Omental fat pad (tissue), 4 donors: Measurements from ENCODE around the gene ARID5A. TPM values are rescaled to one million over a fixed set of nuclear protein-coding genes. Genes with fewer than 3 reads are reported as not detected.

ENCODE experiments used
- ATAC-seq: fragments of 150-250 bp; one replicate; pipeline ENCODE4 v1.9.1; 2016; ENCODE audit warnings: mild to moderate bottlenecking, moderate library complexity; ENCODE audit not compliant: low FRiP score
- DNase-seq: peaks from one replicate; pipeline ENCODE4 v3.0.0-alpha.2; 2019; ENCODE audit warnings: low spot score
- CTCF ChIP-seq, 3 donors: fragments of 450-650 bp; IDR thresholded peaks; one replicate each; pipeline ENCODE4 v1.5.1; 2016 to 2017; ENCODE audit warnings: antibody characterized with exemption in 3 of 3, mild to moderate bottlenecking in 3 of 3, moderate library complexity in 2 of 3
- total RNA-seq, 4 donors: library from RNA; depleted of rRNA; stranded (reverse); fragments of >200 nt; gene quantifications; one replicate each; pipeline ENCODE4 v1.1.0, GENCODE V29; 2016

The ARID5A gene
- total RNA-seq, 4 donors from 2014 or later, result 26.2 to 79.7 (median 41.8) TPM

DNA sequence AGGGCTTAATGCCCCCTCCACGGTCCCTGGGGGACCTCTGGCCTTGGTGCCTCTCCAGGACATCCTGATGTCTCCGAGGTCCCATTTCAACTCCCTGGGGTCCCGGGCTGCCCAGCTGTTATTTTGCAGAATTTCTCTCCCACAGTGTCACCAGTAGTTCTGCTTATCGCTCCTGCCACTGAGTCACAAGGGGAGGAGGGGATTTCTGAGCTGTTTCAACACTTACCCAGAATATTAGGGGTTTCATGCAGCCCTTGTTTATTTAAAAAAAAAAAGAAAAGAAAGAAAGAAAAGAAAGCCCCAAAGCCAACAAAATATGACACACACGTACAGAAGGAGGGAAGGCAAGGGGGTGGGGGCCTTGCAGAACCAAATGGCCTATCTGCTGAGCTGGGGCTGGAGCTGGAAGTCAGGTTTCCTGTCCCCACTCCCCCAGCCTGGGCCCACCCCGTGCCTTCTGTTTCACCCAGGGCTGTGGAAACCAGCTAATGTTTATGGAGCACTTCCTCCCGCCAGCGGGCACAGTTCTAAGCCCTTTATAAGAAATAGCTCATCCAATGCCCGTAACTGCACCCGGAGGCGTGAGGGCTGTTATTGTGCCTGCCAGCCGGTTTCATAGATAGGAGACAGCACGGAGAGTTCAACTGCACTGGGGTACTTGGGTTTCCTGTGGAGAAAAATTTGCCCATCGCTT, 8.4 kb upstream of the ARID5A start:
- ATAC-seq, result peak; percentile 11

DNA sequence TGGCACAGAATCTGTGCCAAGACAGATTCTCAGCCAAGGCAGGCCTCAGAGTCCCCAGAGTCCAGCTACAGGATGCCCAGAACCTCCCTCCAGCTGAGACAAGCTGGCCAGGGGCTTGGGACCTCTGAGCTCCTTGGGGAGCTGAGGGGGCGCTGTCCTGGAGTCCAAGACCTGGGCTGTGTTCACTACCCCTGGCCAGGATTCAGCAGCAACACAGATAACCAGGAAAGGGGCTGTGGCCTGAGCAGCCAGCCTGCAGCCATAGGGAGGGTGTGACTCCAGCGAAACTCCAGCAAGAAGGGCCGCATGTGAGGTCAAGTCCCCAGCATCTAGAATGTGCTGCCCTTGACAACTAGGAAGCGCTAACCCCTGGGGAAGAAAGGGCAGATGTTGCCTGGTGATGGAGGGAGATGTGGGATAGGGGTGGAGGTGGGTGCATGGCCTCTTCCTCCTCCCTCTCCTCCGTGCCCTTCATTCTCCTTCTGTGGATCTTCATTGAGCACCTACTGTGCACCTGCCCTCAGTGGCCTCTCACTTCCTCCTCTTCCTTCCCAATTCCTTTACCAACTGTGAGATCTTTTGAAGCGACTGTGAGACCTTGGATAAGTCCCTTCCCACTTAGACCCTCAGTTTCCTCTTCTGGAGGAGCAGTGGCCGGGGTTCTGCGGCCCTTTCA, 7.7 kb upstream of the ARID5A start:
- ATAC-seq, result no peak
- DNase-seq, result no peak
- TF ChIP-seq CTCF (IDR thresholded peaks at IDR 0.05), result no peak

More for the DNA sequence above, 8.4 kb upstream of the ARID5A start:
- DNase-seq, result no peak
- TF ChIP-seq CTCF (IDR thresholded peaks at IDR 0.05), result no peak

DNA sequence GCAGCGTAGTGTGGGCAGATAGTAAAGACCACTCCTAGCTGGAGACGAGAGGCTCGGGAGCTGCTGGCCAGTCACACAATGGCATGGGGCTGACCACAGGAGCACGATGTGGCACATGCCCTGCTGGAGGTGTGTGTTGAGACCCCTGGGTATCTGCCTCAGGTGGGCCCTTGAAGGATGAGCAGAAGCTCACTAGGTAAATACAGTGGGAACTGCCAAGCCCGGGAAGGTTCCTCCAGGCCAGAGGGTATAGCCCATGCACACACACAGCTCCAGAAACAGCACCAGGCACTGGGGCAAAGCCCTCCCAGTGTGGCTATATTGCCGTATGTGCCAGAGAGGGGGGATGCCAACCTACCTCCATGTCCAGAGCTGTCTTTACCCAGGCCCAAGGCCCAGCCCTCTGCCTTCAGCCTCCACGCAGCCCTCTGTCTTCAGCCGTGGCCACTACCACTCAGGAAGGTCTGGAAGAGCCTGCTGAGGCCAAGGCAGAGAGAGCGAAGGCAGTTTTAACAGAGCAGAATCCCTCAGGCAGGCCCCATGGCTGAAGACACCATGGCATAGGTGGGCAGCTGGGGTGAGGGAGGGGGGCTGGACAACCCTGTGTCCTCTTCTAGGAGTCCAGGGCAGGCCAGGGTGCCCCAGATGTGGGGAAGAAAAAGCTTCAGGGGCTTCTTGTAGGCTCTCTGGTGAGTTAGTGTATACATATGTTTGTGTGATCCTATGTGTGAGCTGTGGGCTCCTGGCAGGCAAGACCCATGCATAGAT, 7.0 kb upstream of the ARID5A start:
- no peak for TF ChIP-seq CTCF (IDR thresholded peaks at IDR 0.05)
- no peak for ATAC-seq
- no peak for DNase-seq

GRCh38 chr2:96530144-96530430, 6.5 kb upstream of the ARID5A start:
- ATAC-seq (no peak), DNase-seq (no peak)
- no peak for TF ChIP-seq CTCF (IDR thresholded peaks at IDR 0.05)

GRCh38 chr2:96530474-96531357, 5.8 kb upstream of the ARID5A start:
- ATAC-seq (no peak), DNase-seq (no peak)

More at GRCh38 chr2:96530474-96531357, 5.8 kb upstream of the ARID5A start:
- TF ChIP-seq CTCF (IDR thresholded peaks at IDR 0.05), result no peak
